ENCODE measurements around the gene SNAI3.

The SNAI3 gene

DNA sequence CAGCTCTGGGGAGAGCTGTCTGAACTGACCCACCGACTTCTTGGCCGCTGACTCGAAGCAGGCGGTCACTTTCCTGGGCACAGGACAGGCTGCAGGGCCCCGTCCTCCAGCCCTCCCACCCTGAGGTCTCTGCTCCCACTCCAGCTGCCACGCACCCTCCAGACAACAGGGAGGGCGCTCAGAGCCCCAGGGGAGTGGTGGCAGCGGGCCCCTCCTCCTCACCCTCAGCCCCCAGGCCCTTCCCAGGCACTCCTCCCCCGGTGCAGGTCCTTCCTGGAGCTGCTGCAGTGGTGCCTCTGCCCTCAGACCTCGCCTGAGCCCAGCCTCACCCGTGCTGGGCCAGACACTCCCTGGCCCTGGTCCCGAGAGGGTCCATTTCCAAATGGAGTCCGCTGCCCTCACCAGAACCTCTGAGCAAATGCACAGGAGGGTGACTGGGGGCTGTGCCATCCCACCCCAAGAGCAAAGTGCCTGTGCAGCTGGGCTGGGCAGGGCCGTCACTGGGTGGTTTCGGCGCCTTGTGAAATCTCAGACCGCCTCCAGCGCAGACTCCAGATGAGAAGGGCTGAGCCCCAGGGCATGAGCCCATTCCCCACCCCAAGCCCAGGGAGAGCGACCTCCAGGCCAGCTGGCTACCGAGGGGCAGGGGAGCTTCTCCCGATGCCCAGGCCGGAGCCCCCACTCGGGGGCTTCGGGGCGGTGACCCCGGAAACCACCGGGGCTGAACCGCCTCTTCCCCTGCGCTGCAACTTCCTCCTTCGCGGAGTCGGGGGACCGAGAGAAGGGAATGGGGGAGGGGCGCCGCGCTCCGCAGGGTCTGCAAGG, 36.2 kb downstream of the SNAI3 start:
- TF ChIP-seq EZH2phosphoT487 (IDR thresholded peaks at IDR 0.05; ENCODE audit: low read depth): no peak
- TF ChIP-seq, protein P1, sequence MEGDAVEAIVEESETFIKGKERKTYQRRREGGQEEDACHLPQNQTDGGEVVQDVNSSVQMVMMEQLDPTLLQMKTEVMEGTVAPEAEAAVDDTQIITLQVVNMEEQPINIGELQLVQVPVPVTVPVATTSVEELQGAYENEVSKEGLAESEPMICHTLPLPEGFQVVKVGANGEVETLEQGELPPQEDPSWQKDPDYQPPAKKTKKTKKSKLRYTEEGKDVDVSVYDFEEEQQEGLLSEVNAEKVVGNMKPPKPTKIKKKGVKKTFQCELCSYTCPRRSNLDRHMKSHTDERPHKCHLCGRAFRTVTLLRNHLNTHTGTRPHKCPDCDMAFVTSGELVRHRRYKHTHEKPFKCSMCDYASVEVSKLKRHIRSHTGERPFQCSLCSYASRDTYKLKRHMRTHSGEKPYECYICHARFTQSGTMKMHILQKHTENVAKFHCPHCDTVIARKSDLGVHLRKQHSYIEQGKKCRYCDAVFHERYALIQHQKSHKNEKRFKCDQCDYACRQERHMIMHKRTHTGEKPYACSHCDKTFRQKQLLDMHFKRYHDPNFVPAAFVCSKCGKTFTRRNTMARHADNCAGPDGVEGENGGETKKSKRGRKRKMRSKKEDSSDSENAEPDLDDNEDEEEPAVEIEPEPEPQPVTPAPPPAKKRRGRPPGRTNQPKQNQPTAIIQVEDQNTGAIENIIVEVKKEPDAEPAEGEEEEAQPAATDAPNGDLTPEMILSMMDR (IDR thresholded peaks at IDR 0.05; ENCODE audit: low read depth, low read length): no peak
- Histone ChIP-seq H3K79me2 (ENCODE audit: low read length) (peaks cover 38% of the 10 kb centered on the region), H3K36me3 (replicated peaks; ENCODE audit: low read depth, low read length) (peaks cover 48% of the 10 kb centered on the region), H3K4me1 (ENCODE audit: low read length) (peaks cover 34% of the 10 kb centered on the region), H3K27ac (ENCODE audit: low read length) (peak overlapping the region; percentile 97), H3K27me3 (ENCODE audit: low read depth, low read length) (no peaks in the 10 kb centered on the region), H3K9ac (ENCODE audit: low read length) (peak overlapping the region; percentile 98), H4K20me1 (ENCODE audit: insufficient read depth, low read length) (peaks cover 52% of the 10 kb centered on the region), H3K4me3 (ENCODE audit: low read length) (peak overlapping the region; percentile 99), H3K4me2 (ENCODE audit: low read length) (peak overlapping the region; percentile 89), H3K9me3 (ENCODE audit: insufficient read depth, low read length) (no peaks in the 10 kb centered on the region), H2AFZ (ENCODE audit: low read depth, low read length) (no peak overlapping the region)

DNA sequence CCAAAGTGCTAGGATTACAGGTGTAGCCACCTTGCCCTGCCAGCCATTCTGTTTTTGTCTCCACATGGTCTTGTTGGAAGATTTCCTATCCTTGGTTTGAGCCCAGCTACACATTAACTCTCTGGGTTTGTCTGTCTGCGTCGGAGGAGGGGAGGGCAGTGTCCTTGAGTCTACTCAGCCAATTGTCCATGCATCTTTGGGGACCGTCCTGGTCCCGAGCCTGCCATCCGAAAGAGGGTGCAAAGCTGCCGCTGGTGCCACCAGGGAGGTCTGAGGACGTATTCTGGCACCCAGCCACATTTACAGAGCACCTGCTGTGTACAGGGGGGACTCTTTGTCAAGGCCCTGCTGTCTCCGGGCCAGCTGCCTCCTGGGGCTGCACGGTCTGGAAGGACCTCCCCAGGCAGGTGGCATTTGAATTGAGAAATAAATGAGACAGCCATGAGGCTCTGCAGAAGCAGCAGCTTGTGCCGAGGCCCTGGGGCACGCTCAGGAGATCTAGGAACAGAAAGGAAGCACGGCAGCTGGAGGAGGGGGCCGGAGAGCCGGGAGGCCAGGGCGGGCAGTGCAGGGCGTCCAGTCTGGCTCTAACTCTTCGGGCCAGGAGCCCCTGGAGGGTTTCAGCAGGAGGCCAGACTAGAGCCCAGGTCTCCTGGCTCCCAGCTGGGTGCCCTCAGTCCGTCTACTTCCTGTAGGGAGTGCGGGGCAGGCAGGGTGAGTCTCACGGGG, 36.9 kb downstream of the SNAI3 start:
- peaks cover 58% of the 10 kb centered on the region for H4K20me1 ChIP-seq (ENCODE audit: insufficient read depth, low read length)
- H3K4me3 ChIP-seq (ENCODE audit: low read length): peak overlapping the region; percentile 99
- TF ChIP-seq, protein P1 (IDR thresholded peaks at IDR 0.05; ENCODE audit: low read depth, low read length): no peak
- no peak for TF ChIP-seq EZH2phosphoT487 (IDR thresholded peaks at IDR 0.05; ENCODE audit: low read depth)
- H3K36me3 ChIP-seq (replicated peaks; ENCODE audit: low read depth, low read length): peaks cover 49% of the 10 kb centered on the region
- no peaks in the 10 kb centered on the region for H3K9me3 ChIP-seq (ENCODE audit: insufficient read depth, low read length)
- H3K79me2 ChIP-seq (ENCODE audit: low read length): peaks cover 38% of the 10 kb centered on the region
- peak overlapping the region; percentile 97 for H3K27ac ChIP-seq (ENCODE audit: low read length)
- peak overlapping the region; percentile 89 for H3K4me2 ChIP-seq (ENCODE audit: low read length)
- H2AFZ ChIP-seq (ENCODE audit: low read depth, low read length): no peak overlapping the region
- H3K9ac ChIP-seq (ENCODE audit: low read length): peak overlapping the region; percentile 98
- no peaks in the 10 kb centered on the region for H3K27me3 ChIP-seq (ENCODE audit: low read depth, low read length)
- peaks cover 34% of the 10 kb centered on the region for H3K4me1 ChIP-seq (ENCODE audit: low read length)

DNA sequence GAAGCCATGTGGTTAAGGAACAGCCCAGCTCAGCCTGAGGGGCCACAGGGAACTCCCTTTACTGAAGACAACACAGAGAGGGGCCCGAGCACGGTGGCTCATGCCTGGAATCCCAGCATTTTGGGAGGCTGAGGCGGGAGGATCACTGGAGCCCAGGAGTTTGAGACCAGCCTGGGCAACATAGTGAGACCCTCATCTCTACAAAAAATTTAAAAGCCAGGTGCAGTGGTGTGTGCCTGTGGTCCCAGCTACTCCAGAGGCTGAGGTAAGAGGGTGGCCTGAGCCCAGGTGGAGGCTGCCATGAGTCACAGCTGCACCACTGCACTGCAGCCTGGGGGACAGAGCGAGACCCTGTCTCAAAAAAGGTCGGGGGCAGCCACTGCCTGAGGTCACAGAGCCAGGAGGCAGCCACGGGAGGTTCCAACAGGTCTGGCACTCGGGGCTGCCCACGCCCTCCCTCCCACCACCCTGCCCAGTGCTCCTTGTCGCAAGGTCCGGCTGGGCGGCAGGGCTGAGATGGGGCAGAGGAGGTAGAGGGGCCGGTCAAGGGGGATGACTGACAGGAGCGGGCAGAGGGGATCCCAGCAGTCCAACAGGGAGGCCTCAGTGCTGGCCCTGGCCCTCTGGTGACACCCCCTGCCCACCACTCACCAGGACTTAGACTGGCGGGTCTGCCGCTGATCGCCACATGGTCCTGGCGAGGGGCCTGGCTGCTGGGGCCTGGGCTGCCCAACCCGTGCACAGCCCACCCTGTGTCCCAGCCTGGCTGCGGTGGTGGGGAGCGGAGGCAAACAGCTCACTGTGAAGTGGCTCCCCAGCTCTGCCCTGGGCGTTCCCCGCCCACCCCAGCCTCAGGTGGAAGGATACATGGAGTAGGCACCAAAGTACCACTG, 38.9 kb downstream of the SNAI3 start:
- H3K27me3 ChIP-seq (ENCODE audit: low read depth, low read length): no peaks in the 10 kb centered on the region
- no peak overlapping the region for H3K27ac ChIP-seq (ENCODE audit: low read length)
- TF ChIP-seq, protein P1 (IDR thresholded peaks at IDR 0.05; ENCODE audit: low read depth, low read length): no peak
- no peak for TF ChIP-seq EZH2phosphoT487 (IDR thresholded peaks at IDR 0.05; ENCODE audit: low read depth)
- H3K36me3 ChIP-seq (replicated peaks; ENCODE audit: low read depth, low read length): peaks cover 53% of the 10 kb centered on the region
- H3K4me3 ChIP-seq (ENCODE audit: low read length): no peak overlapping the region
- H4K20me1 ChIP-seq (ENCODE audit: insufficient read depth, low read length): peaks cover 72% of the 10 kb centered on the region
- peaks cover 32% of the 10 kb centered on the region for H3K4me1 ChIP-seq (ENCODE audit: low read length)
- no peak overlapping the region for H3K9ac ChIP-seq (ENCODE audit: low read length)
- no peak overlapping the region for H2AFZ ChIP-seq (ENCODE audit: low read depth, low read length)
- H3K79me2 ChIP-seq (ENCODE audit: low read length): peaks cover 38% of the 10 kb centered on the region
- H3K9me3 ChIP-seq (ENCODE audit: insufficient read depth, low read length): no peaks in the 10 kb centered on the region
- peak overlapping the region; percentile 89; the same call in 1 of the 2 replicates for H3K4me2 ChIP-seq (ENCODE audit: low read length)

Measured in OCI-LY3 (cell line).